SK-N-DZ (cell line): ENCODE results near the gene MAGEB17.
"Not testable (repeated sequence)": the region's sequence is repeated elsewhere in the genome, so short reads cannot be mapped to it uniquely, and the experiment has no call there.

ENCODE experiments used
- DNase-seq: peaks from one replicate; pipeline ENCODE4 v3.0.0-alpha.2; 2015; ENCODE audit warnings: low spot score

The MAGEB17 gene

GRCh38 chrX:16155581-16156096 is 11.6 kb upstream of the MAGEB17 start:
- peak; percentile 9 for DNase-seq

DNA sequence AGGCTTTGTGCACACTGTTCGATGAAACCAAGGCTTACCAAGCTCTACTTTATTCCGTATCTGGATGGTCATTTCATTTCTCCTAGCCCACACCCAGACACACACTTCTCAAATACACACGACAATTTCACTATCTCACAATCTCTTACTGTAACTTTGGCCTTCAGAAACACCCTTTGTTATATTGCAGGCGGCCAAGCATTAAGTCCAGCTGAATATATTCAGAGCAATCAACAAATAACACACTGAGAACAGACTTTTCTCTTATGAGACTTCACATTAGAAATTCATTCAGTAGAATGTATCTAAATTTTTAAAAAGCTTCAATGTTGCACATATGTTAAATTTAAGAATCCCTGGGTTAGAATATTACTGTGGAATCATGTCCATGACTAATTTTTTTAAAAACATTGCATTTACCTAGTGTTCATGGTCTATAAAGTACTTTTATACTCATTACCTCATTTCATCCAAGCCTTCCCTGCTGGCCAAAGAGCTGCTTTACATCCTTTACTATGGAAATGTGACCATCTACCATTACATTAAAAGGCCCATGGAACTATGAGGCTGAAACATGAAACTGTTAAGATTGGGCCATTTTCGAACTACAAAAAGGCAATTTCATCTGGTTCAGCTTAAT is 10.5 kb upstream of the MAGEB17 start:
- no peak for DNase-seq

DNA sequence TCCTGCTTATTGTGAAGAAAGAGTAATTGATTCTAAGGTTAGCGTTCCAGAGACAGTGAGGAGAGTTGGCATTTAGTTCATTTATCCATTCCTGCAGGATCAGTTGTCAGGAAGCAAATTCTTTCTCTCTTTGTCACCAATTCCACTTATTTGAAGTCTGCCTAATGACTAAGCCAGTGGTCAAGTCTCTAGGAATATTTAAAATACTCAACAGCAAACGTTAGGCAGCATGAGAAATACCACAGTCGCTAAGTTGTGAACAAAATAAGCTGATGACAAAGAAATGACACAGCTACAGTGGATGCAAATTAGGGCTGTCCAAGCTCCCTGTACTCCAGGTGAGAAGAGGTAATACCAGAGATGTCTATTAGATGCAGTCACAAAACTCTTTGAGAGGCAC is 6.6 kb upstream of the MAGEB17 start:
- no peak for DNase-seq

GRCh38 chrX:16161173-16161572 is 6.1 kb upstream of the MAGEB17 start:
- DNase-seq = not testable (repeated sequence)

DNA sequence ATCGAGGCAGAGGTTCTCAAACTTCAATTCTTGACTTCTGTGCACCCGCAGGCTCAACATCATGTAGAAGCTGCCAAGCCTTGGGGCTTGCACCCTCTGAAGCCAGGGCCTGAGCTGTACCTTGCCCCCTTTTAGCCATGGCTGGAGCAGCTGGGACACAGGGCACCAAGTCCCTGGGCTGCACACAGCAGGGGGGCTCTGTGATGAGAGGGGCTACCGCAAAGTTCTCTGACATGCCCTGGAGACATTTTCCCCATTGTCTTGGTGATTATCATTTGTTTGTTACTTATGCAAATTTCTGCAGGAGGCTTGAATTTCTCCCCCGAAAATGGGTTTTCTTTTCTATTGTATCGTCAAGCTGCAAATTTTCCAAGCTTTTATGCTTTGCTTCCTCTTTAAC is 4.9 kb upstream of the MAGEB17 start:
- no peak for DNase-seq

- DNase-seq = no peak
Measured at GRCh38 chrX:16164748-16165147, 2.5 kb upstream of the MAGEB17 start.

DNA sequence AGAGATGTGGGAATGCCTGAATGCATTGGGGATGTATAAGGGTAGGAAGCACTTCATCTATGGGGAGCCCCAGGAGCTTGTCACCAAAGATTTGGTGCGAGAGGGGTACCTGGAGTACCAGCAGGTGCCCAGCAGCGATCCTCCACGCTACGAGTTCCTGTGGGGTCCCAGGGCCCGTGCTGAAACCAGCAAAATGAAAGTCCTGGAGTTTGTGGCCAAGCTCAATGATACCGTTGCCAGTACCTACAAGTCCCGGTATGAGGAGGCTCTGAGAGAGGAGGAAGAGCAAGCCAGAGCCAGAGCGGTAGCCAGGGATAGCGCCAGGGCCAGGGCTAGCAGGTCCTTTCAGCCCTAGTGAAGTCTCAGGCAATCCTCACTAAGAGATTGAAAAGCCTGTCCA is 3.8 kb downstream of the MAGEB17 start:
- DNase-seq = no peak

DNA sequence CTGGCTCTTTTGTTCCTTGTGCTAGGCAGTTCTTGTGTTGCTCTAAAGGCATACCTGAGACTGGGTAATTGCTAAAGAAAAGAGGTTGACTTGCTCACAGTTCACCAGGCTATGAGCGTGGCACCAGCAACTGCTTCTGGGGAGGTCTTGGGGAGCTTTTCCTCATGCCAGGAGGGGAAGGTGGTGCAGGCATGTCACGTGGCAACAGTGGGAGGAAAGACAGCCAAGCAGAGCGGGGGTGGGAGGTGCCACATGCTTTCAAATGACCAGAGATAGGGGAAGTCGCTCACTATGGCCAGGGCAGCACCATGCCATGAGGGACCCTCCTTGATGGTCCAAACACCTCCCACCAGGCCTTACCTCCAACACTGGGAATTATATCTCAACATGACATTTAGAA is 4.7 kb downstream of the MAGEB17 start:
- DNase-seq = no peak

- DNase-seq = no peak
Measured at GRCh38 chrX:16172391-16172790, 5.1 kb downstream of the MAGEB17 start.

DNA sequence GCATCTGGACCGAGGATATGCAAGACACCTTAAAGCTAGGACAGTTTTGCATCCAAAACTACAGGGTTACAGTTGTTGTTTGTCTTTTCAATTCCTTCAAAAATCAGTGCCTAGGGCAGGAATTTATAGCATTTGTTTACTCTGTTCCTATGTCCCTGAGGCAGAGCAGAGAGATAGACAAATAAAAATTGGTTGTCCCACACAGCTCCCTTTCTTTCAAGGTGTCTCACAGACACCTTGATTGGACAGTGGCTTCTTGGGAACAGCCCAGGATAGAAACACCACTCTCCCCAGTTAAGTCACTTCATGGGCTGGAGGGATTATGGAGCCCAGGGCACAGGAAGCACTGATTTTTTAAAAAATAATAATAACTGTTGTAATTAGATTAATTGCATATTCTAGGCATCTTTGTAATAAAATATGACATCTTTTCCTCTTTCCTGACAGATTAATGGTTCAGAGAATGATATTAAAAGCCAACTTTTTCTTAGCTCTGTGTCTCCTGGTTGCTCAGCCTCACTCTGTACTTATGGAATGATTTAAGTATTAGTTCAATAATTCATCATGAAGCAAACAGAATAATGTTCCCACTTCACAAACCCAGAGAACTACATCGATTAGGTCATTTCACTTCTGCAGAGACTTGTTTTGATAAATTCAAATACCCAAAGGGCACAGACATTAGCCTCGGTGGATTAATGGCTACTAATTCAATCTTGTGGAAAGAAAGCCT is 8.2 kb downstream of the MAGEB17 start:
- no peak for DNase-seq

GRCh38 chrX:16177260-16177659 is 10.0 kb downstream of the MAGEB17 start:
- no peak for DNase-seq

- DNase-seq = not testable (repeated sequence)
Measured at GRCh38 chrX:16183843-16184242, 16.6 kb downstream of the MAGEB17 start.

DNA sequence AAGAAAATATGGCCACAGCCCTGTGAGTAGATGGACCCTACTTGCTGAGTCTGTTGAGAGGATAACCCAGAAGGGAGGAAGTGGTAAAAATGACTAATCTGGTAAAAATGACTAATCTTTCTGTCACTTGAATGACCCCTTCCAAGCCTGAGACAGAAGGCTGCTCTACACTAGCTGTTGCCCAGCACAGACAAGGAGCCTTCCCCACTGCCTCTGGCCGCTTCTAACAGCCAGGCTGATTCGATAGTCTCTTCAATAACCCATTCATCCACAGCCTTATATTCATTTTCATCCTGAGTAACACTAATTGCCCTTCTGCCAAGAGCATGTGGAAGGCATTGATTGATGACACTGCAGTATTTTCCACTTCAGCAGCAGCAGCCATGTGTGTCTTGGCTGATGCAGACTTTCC is 18.4 kb downstream of the MAGEB17 start:
- DNase-seq = no peak

DNA sequence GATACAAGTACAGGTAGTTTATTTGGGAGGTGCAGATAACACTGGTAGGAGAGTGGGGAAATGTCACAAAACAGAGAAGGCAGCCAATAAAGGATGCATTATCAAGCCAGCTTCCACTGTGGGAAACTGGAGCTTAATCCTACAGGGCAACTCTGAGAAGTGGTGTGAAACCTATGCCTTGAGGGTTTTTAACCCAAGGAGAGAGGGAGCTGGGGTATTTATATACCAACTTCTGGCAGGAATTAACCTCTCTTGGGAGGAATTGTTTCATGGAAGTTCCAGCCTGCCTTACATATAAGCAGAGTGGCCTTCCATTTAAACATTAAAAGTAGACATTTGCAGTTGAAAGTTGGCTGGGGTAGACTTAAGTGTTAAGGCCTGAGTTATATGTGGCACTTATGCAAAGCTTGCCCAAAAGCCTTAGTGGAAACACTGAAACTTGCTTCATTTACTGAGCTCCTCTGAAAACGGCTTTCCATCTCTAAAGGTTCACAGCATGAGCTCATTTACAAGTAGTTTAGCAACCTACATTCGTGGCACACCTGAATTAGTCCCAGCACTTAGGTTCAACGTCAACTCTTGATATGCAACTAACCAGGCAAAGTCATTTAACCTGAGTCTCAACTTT is 19.2 kb downstream of the MAGEB17 start:
- no peak for DNase-seq

DNA sequence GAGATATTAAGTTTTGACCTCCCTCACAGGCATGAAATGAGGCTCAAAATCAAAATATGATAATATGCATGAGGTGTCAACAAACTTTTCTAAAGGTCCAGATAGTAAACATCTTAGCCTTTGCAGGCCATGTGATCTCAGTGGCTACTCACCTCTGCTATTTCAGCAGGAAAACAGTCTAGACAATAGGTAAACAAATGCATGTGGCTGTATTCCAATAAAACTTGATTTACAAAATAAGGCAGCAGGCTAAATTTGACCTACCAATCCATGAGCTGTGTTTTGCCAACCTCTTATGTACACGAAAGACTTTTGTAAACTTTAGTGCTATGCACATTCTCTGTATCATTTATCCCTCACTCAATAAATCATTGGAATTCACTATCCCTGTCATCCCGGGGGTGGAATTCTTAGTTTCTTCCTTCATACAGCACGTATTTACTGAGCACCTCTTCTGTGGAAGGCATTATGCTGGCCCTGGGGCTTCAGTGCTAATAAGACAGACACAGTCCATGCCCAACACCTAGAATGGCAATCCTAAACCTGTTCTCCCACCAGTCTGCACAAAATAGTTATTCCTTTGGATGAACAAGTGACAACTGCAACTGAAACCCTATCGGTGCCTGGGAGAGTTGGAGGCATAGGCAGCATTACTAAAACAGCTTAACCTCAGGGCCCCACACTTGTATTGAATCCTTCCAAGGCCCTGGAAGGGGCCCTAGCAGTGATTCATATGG is 19.9 kb downstream of the MAGEB17 start:
- DNase-seq = no peak

DNA sequence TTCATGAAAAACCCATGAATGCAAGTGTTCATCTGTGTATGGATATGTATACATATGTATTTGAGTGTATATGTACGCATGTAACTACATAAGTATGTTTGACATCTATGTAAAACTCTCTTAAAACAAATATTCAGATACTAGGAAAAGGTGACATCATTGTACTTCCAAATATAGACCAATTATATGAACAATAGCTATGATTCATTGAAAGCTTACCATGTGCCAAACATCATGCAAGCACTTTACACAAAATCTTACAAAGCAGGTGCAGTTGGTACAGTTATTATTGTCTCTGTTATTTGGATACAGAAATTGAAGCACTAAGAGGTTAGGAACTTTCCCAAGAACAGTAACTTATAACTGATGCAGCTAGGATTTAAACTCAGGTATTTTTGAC is 21.4 kb downstream of the MAGEB17 start:
- DNase-seq = no peak

DNA sequence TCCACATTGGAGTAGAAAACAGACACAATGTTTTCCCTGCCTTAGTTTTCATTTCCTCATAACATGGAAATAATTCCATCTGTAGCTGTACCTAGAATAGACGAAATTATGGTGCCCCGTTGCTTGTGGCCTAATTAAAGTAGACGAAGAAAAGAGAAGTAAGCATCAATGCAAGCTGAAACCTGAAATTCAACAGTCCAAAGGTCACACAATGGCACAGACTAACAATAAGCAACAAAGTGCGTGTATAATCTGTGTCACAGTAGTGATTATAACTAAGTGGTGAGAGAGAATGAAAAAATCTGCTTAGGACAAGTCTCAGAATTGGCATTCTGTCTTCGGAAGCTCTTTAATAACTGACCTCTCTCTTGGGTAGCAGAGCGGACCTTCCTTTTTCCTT is 24.3 kb downstream of the MAGEB17 start:
- DNase-seq = no peak

- no peak for DNase-seq
Measured at GRCh38 chrX:16196829-16197228, 29.5 kb downstream of the MAGEB17 start.

DNA sequence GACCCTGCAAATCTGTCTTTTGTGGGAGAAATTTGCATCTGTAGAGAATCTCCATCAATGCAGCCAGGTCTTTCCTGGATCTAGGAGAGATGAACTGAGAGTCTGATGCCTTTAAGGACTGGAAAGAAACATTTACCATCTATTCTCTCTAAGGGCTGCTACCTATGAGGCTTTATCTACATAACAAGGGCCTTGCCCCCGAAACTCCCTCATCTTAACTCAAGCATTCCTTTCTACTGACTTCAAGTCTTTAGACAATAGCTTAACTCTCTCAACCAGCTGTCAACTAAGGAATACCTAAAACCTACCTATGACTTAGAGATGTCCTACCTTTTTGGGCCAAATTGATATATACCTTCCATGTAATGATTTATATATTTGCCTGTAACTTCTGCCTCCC is 32.1 kb downstream of the MAGEB17 start:
- DNase-seq = no peak

DNA sequence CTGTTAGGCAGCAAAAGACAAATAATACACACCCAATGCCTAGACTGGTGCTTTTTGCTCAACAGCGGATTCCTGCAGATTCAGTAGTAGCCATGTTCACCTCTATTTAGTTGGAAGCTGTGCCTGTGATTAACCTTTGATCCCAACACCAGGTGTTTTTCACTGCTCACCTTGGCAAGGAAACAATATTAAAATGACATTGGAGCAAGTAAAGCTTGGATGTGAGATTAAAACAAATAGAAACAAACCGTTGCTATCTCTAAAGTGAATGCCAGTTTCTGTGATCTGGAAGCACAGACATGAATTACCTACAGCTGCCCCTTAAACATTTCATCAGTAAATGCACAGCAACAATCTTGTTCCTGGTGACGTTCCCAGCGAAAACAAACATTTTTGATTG is 35.7 kb downstream of the MAGEB17 start:
- no peak for DNase-seq

DNA sequence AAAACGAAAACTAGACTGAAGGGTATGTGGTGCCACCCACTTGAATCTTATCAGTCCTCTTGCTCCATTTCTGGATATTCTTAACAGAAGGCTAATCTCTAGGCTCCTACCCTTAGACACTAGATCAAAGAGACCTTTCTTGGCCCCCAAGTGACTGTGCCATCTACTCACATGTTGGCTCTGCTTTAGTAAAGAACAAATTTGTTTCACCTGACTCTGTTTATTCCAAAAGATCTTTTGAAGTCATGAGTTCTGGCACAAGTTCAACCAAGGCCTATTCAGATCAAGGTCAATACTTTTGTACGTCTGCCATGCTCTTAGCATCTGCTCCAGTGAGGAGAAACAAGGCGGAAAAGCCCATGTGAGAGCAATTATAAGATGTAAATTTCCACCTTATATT is 37.3 kb downstream of the MAGEB17 start:
- no peak for DNase-seq

DNA sequence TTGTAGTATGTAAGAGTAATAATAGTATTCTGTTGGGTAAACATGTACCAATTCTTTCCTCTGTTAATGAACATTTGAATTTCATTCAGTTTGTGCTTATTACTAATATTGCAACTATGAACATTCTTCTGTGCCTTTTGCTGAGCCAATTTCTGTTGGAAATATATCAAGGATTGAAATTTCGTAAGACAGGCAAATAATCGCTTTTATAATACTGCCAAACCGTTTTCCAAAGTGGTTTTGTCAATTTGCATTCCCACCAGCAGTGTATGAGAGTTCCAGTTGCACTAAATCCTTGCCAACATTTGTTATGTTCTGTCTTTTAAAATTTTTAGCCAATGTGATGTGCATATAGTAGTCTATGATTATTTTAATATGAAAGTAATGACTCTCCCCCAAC is 38.6 kb downstream of the MAGEB17 start:
- DNase-seq = no peak
